Fibroblast of villous mesenchyme (primary cell): ENCODE data around the gene KIF26A. TPM values are rescaled to one million over a fixed set of nuclear protein-coding genes. Genes with fewer than 3 reads are reported as not detected.

Experiments
- DNase-seq: peaks from one replicate; pipeline ENCODE4 v3.0.0-alpha.2; 2010; ENCODE audit warnings: low read depth
- H3K4me3 ChIP-seq: 2 replicates; pipeline ENCODE4 v1.5.1; 2011; ENCODE audit warnings: low read depth, mild to moderate bottlenecking, low read length
- total RNA-seq: library from RNA; depleted of rRNA; stranded (reverse); fragments of >200 nt; gene quantifications from 2 replicates; pipeline ENCODE4 v1.2.3, GENCODE V29; 2012
- TF ChIP-seq, protein P1 (sequence below): IDR thresholded peaks from 2 replicates; pipeline ENCODE4 v1.5.1; 2012; ENCODE audit warnings: low read depth, mild to moderate bottlenecking, low read length; ENCODE audit not compliant: insufficient read depth

KIF26A gene
- total RNA-seq, 1 donor, result under 0.01 TPM

DNA sequence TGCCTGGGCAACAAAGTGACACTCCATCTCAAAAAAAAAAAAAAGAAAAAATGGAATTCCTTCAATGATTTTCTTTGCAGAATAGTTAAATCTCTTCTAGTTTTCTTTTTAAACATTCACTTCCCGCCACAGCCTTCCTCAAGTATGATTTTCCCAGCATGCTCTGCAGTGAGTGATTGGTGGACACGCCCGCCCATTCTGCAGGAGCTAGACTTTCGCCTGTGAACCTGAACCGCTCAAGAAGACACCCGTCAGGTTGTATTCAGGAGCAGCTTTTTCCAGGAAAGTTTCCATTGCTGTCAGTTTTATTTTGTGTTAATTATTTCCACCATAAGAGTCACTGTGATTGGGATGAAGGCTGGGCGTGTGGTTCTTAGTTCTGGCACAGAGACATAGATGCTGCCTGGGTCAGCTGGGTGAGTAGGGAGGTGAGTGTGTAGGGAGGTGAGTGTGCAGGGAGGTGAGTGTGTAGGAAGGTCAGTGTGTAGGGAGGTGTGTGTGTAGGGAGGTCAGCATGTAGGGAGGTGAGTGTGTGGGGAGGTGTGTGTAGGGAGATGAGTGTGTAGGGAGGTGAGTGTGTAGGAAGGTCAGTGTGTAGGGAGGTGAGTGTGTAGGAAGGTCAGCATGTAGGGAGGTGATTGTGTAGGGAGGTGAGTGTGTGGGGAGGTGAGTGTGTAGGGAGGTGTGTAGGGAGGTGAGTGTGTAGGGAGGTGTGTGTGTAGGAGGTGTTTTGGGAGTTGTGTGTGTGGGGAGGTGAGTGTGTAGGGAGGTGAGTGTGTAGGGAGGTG lies 76.2 kb downstream of the KIF26A start:
- TF ChIP-seq, protein P1, sequence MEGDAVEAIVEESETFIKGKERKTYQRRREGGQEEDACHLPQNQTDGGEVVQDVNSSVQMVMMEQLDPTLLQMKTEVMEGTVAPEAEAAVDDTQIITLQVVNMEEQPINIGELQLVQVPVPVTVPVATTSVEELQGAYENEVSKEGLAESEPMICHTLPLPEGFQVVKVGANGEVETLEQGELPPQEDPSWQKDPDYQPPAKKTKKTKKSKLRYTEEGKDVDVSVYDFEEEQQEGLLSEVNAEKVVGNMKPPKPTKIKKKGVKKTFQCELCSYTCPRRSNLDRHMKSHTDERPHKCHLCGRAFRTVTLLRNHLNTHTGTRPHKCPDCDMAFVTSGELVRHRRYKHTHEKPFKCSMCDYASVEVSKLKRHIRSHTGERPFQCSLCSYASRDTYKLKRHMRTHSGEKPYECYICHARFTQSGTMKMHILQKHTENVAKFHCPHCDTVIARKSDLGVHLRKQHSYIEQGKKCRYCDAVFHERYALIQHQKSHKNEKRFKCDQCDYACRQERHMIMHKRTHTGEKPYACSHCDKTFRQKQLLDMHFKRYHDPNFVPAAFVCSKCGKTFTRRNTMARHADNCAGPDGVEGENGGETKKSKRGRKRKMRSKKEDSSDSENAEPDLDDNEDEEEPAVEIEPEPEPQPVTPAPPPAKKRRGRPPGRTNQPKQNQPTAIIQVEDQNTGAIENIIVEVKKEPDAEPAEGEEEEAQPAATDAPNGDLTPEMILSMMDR, result no peak
- no peak overlapping the region for H3K4me3 ChIP-seq
- no peak for DNase-seq

DNA sequence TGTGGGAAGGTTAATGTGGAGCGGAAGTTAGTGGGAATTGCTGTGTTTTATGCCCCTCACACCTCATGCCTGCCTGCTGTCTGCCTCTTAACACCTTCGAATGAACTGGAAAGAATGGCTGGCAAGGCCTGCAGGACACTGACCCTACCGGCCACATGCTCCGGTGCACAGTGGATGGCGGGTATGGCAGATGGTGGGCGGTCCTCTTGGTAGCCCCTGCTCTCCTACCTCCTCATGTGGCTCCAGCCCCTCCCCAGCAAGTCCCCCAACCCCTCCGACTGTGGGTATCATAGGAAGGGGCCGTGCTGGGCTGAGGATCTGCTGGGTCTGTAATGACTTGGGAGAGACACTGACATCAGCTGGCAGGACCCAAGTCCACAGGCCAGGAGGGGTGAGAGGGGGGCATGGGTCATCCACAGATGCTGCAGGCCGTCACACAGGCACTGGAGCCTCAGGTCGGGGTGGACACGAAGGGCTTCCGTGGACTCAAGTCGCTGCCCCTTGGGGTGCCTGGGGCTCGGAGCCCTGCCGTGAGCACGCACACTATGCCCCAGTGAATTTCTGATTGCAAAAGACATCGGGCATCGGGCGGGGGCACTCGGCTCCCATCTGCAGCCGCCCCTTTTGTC lies 77.4 kb downstream of the KIF26A start:
- DNase-seq, result no peak
- TF ChIP-seq, protein P1, result no peak
- H3K4me3 ChIP-seq, result no peak overlapping the region

DNA sequence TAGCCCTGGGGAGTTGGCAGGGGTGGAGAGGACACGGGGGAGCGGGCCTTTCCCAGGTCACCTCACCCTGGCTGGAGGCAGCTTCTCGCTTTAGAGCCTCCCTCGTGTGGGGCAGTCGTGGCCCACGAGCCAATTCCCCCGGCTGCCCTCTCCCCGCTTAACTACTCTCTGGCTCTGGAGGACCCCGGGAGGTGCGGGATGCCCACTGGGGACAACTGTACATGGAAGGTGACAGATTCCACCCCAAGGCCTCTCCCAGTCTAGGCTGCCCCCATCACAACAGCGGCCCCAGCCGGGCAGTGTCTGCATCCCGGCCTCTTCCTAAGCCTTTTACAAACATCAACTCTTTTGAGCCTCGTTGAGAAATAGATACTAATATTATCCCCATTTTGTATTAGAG lies 78.1 kb downstream of the KIF26A start:
- TF ChIP-seq, protein P1, result no peak
- no peak overlapping the region for H3K4me3 ChIP-seq
- DNase-seq, result no peak

DNA sequence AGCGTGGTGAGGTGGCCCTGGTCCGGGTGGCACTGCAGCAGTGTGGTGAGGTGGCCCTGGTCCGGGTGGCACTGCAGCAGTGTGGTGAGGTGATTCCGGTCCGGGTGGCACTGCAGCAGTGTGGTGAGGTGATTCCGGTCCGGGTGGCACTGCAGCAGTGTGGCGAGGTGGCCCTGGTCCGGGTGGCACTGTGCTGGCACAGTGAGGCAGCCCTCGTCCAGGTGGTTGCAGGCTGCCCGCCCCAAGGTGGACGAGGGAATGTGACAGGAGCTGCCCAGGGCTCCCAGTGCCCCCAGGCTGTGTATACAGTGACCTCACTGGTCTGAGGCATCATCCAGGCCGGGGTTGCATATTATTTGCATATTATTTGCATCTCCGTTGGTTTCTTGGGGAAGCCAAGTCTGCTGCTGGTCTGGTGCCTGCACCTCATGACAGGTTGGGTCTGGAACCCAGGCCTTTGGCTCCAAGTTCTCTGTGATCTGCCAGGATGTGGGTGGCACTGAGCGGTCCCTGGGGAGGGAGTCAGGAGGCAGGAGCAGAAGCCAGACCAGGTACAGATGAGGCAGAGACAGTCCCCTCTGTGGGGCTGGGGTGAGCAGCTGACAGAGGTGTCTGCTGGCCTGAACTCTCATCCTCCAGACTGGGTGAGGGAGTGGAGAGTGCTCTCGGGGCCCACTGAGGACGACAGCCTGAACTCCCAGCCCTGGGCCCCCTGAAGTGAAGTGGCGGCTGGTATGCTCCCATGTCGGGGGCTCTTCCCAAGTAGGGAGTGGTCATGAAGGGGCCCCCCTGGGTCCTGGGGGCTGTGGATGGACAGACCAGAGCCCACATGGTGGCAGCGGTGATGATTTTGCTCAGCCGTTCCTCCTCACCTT lies 79.3 kb downstream of the KIF26A start:
- H3K4me3 ChIP-seq, result no peak overlapping the region
- DNase-seq, result no peak
- TF ChIP-seq, protein P1, result no peak

DNA sequence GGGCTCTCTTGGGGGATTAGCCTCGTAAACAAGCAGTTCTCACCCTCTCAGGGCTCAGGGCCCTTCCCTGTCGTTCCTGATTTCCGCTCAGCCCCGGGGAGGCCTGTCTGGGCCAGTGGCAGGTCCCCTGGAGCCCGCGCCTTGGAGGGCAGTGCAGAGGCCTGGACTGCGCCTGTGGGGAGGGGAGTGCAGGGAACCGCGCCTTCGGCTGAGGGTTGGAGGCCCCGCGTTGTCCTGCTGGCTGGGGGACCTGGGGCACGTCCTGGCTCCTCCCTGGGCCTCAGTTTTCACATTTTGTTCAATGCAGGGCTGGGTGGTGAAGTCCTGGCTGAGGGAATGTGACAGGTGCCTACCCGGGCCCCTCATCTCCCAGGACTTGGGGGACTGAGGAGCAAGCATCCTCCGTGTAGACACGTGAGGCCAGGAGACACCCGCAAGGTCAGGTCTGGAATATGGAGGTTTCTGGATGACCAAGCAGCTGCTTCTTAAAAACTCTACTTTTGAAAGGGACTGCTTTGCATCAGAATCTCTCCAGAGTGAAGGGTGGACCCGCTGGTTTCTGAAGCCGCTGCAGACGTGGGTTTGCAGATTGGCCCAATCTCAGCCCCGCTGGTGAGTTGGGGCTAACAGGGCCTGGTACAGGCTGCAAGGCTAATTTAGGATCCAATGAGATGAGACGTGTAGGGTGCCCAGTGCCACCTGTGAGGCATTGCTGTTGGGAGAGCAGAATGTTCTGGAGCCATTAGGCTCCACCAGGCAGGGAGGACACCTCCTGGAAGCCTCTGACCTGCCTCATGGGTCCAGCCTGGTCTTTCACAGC lies 80.2 kb downstream of the KIF26A start:
- H3K4me3 ChIP-seq, result no peak overlapping the region
- no peak for DNase-seq
- TF ChIP-seq, protein P1, result no peak

DNA sequence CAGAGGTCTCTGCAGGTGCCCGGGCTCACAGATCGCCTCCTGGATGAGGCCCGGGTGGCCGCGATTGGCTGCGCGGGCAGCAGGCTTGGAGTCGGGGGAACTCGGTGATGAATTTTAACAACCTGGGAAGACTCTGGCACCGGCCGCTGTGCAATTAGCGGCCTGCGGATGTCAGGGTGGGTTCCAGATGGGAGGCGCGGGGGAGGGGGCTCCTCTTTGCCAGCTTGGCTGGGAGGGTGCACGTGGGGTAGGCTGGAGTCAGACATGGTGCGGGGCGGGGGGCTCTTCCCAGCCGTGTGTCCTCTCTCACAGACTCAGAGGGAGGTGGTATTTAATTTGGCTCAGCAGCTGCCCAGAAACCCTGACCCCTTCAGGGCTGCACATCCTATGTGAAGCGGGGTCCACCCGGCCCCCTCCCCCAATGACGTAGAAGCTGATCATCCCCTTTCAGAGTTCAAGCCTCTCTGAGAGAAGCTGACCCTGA lies 81.4 kb downstream of the KIF26A start:
- TF ChIP-seq, protein P1, result no peak
- H3K4me3 ChIP-seq, result no peak overlapping the region
- DNase-seq, result no peak
